GM18870 (cell line): ENCODE data around the gene DCT.

ENCODE experiments used
- ATAC-seq: cut with Tn5 transposase; IDR thresholded peaks from one replicate; pipeline ENCODE4 v1.9.1; 2021; ENCODE audit warnings: moderate library complexity; ENCODE audit not compliant: unreplicated experiment

Gene DCT

DNA sequence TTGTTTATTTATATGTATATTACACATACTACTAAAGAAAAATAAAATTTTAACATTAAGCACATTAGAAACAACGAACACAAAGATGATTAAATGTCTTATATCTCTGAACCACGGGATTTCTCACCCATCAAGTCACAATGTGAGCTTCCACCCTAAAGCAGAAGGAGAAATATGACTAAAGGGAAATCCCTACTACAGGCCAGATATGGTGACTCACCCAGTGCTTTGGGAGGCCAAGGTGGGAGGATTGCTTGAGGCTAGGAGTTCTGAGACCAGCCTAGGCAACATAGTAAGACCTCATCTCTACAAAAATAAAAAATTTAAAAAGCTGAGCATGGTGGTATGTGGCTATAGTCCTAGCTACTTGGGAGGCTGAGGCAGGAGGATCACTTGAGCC is 24.6 kb downstream of the DCT start:
- no peak for ATAC-seq

DNA sequence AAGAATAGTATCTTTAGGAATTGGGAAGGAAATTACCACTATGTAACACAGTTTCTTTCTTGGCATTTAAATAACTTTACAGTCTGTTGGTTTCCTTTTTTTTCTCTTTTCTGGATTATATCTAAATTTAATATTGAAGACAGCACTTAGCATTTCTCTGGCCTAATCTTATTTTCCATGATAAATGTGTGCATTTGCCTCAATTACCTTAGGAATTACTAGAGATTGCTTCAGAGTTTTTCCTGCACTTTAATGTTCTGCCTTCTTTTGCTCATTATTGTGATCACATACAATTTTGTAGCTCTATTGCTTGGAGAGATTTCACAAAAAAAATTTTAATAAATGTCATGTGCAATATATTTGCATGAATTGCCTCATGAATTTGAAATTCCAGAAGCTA is 25.1 kb downstream of the DCT start:
- no peak for ATAC-seq

DNA sequence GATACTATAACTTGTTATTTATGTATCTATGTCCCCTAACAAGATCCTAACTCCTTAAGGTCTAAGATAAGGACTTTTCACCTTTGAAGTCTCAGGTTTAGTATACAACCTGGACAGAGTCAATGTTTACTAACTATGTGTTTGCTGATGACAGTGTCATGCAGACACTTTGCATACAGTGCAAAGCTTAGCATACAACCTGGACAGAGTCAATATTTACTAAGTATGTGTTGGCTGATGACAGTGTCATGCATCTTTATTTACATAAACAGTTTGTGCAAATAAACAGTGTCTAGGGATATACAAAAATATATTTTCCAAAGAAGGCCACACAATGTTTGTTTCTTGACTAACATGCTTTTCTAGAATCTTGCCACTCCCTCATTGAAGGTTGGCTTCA is 34.7 kb downstream of the DCT start:
- ATAC-seq, result no peak

DNA sequence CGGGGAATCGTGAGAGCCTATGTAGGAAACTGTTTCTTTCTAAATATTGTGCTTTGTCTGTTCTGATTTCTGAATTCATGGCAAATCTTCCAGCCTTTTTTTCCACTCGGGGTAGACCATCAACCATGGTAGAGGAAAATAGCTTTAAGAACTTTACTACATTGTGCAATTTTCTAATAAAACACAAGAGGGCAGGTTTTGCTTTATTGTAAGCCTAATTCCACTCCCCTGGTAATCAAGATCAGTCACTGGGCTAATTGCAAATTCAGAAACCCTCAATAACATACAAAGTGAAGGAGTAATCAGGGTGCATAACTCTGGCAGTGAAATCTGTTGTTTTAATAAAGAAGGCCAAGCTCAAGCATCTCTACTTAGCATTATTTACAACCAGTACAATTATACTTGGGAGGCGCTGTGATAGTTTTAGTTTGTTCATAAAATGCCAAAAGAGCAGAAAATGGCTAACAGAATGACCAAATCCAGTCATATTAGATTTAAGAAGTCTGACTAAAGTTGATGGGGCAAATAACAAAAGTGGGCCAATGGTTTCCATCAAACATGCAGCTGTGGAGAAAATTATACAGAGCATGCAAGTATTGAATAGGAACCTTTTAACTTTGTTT is 43.8 kb downstream of the DCT start:
- peak; percentile 67 for ATAC-seq

DNA sequence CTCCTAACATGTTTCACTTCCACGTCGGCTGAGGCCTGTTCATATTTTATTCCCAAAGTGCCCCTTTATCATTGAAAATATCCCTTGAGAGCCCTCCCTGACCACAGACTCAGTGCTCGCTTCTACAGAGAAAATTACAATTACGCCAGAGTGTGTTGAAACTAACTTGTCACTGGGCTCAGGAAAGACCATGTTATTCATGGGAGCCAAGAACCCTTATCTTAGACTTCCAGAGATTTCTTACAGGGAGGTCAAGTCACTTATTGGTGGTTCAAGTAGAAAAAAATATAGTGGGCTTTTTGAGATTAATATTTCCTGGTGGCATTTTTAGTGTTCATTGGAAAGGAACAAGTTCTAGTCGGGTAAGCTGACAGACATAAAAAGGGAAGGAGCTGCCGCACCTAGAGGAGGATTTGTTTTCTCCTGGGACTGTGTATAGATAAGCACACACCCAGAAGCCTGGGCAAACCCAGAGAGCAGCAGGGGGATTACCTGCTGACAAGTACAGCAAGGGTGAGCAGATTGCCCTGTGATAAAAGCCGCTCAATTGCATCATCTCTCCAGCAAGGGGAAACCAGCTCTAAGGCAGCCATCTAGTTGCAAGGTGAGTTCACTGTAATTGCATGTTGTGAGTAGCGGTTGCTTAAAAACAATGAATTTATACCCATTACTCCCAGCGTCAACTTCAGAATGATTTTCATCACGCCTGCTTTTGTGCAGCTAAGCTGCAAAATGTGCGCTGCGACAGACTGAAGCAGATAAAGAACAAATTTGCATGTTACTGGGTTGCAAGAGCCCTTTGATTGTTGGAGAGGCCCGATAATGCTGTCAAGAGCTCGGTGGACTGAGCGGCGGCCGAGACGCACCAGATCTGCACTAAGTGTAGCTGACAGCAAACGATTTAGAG is 46.2 kb downstream of the DCT start:
- peak; percentile 74 for ATAC-seq

DNA sequence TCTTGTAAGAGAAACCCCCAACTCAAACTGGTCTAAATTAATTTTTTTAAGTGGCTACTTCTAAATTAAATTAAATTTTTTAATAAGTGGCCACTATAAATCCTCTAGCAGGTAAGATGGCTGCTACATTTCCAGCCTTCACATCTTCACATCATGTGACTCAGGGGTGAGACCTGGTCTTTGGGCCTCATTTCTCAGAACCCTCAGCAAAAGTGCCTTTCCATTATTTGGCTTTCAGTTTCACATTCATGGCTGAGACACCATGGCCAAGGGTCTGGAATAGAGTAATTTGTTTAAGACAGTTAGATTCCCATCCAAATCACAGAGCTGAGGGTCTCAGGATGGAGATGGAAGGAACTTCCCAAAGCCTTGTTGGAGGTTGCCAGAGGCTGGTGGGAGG is 47.5 kb downstream of the DCT start:
- ATAC-seq, result no peak

DNA sequence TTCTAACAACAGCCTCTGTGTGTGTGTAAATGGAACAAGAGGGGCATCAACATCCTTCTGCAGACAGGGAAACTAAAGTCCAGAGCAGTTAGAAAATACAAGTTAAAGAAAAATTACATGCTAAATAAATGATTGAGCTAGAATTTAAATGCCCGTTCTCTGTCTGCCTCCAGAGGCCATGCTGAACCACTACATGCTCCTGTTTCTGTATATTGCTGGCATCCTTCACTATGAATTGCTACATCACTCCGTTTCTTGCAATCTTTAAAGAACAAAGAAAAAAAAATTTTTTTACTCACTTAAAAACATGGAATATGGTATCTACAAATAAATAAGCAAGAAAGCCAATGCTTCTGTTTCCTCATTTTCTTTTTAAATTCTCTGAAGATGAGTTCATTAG is 47.9 kb downstream of the DCT start:
- no peak for ATAC-seq

- ATAC-seq, result no peak
These were observed 52.0 kb downstream of the DCT start for GRCh38 chr13:94427313-94427953.

DNA sequence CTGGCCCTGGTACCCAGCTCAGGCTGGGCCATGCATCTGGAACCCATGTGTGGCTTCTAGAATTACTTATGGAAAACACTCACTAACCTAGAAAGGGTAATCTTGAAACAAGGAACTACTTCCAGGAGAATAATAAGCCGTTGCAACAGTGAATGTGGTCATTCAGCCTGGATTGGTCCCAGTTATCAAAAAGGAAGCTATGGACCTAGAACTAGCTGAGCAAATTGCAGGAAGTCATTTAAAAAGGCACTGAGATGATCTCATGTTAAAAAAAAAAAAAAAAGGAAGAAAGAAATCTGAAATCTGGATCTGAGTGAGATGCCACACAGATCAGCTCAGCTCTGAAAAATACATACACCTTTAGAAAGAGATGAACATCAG is 59.6 kb downstream of the DCT start:
- ATAC-seq, result no peak

- peak; percentile 73 for ATAC-seq
These were observed 60.1 kb downstream of the DCT start for GRCh38 chr13:94419304-94419924.

DNA sequence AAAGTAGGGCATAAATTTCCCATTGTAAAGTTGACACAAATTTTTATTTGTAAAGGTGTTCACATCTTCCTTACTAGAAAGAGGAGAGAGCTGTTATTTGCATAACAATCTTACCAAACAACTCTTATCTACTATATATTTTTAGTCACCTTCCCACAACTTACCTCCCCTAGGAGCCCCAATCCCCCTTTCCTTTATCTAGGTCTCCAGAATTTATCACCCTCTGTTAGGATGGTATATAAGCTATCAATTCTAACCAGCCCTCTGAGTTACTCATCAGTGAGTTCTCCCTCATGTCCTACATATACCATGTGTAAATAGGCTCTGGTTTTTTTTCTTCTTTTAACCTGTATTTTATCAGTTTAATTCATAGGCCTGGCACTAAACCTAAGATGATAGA is 62.2 kb downstream of the DCT start:
- no peak for ATAC-seq

- ATAC-seq, result no peak
These were observed 62.9 kb downstream of the DCT start for GRCh38 chr13:94416454-94417080.

- no peak for ATAC-seq
These were observed 63.8 kb downstream of the DCT start for GRCh38 chr13:94415500-94416237.

DNA sequence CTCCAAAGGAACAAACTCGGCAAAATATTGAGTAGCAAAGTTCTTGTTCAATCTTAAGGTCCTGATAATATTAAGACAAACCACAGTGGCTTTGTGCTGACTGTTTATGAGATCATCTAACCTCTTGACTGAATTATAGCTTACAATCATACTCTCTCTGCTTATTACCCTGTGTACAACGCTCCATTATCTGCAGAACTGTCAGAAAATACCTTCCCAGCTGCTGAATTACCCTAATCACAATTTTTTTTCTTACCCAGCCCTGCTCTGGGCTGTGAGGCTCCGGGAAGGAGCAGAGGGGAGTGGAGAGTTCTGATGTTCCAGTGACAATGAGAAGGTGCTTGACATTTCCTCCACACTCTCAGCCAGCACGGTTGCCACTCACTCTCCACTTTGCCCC is 64.8 kb downstream of the DCT start:
- no peak for ATAC-seq

DNA sequence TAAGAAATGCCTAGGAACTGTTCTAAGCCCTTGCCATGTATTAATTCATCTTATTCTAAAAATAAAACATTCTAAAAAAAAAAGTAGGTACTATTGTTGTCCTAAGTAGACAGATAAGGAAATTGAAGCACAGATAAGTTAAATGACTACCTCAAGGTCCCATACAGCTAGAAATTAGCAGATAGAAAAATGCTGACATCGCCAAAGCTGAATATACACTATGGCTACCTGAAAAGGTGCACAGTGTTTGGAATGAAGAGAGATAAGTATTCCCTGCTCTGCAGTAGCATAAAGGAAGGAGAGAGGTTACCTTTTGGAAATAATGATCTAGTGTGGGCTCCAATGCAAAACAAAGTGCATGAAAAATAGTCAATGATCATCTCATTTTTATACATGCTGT is 65.3 kb downstream of the DCT start:
- ATAC-seq, result no peak

- ATAC-seq, result no peak
These were observed 65.9 kb downstream of the DCT start for GRCh38 chr13:94413598-94413944.

DNA sequence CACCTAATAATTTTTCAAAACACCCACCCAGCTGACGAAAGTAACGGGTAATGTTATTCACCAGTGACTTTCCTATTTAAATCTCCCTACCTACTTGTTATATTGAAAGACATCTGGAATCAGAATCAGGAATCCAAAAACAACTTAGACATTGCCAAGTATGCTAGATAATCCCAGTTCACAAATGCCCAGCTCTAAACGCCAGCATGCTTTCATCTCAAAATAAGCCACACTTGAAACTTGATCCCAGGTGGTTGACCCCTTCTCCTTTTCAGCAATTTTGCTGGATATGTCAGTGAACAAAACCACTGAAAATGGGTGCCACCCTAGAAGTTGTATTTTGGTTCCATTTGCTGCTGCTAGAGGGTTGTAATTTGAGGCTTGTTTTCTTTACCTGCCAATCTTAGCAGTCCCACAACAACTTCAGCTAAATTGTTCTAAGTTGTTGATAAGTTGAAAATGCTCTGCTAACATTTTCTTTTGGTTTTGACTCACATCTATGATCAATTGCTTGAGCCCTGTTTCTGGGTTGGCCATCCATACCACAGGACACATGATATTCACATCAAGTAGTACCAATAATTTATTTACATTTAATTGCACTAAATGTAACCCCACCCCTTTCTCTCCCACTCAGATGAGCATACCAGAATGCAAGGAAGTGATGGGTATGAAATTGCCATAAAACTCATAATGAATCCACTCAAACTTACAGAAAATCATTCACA is 66.4 kb downstream of the DCT start:
- no peak for ATAC-seq

DNA sequence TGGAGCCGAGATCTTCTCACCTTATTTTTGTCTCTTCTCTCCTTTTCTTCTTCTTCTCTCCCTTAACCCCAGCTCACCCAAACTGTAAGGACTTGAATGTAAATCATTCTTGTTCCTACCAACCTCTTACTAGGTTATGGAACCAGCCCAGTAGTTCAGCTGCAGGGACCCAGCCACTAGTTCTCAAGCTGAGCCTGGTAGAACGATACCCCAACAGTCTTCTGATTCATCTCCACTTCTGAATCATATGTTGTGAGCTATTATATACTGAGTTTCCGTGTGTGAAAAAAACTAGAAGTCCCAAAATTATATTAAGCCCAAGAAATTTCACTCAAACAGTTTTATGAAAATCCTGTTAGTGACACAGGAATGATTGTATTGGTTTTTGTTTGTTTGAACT is 67.7 kb downstream of the DCT start:
- ATAC-seq, result no peak

DNA sequence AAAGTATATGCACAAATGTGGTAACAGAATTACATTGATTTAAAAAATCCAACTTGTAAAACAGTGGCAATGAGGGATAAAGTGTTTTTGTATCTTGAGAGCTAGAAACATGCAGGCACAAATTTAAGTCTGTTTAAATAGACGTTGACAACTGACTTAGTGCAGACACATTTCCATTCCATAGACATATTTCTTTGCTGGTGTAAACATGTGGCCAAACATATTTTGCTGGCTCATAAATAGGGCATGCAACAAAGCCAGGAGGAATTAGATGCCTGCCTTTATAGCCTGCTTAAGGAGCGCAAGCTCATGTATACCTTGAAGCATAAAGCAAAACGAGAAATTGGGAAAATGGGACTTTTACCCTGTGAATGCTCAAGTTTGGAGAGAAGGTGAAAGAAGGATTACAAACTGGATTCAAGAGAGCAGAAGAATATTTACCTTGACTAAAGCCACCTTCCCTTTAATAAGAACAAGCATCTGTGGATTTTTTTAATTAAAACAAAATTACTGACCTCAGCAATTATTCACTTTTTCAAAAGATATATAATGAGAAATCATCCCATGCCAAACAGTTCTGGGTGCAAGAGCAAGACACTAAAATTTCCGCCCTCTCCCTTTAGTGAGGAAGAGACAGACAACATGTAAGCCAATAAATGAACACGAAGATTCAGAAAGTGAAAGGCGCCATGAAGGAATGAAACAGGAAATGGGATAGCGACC is 71.0 kb downstream of the DCT start:
- ATAC-seq, result no peak
